Erythroblast (primary cell): ENCODE data around the gene SUGCT.

Experiments
- DNase-seq, 2 experiments: peaks; one replicate each; lab custom pipeline; 2025; lab: John Stamatoyannopoulos, UW
- GATA1 ChIP-seq: IDR thresholded peaks from 2 replicates; pipeline ENCODE4 v1.6.1; 2011; ENCODE audit warnings: low read depth, mild to moderate bottlenecking, control low read depth, low read length, moderate library complexity
- POLR2A ChIP-seq: IDR thresholded peaks from 2 replicates; pipeline ENCODE4 v1.6.1; 2011; ENCODE audit warnings: mild to moderate bottlenecking, low read length

Gene SUGCT

GRCh38 chr7:40882071-40882658, 747.4 kb downstream of the SUGCT start:
- DNase-seq, result no peak
- TF ChIP-seq POLR2A (no peak), GATA1 (no peak)

GRCh38 chr7:40883826-40884225, 749.0 kb downstream of the SUGCT start:
- DNase-seq, result no peak
- TF ChIP-seq POLR2A, result no peak

GRCh38 chr7:40884241-40884640, 749.4 kb downstream of the SUGCT start:
- no peak for TF ChIP-seq GATA1
- no peak for TF ChIP-seq POLR2A
- DNase-seq, result no peak

- TF ChIP-seq POLR2A (no peak), GATA1 (no peak)
- DNase-seq, result no peak
These were observed 750.7 kb downstream of the SUGCT start for GRCh38 chr7:40885503-40885902.

- no peak for DNase-seq
- TF ChIP-seq GATA1, result no peak
- no peak for TF ChIP-seq POLR2A
These were observed 752.3 kb downstream of the SUGCT start for GRCh38 chr7:40887099-40887498.

- DNase-seq, result no peak
These were observed 753.7 kb downstream of the SUGCT start for GRCh38 chr7:40888499-40888898.

GRCh38 chr7:40889099-40889498, 754.3 kb downstream of the SUGCT start:
- no peak for TF ChIP-seq POLR2A
- no peak for TF ChIP-seq GATA1
- DNase-seq, result no peak

More at GRCh38 chr7:40888499-40888898, 753.7 kb downstream of the SUGCT start:
- TF ChIP-seq POLR2A, result no peak

- TF ChIP-seq POLR2A, result no peak
- TF ChIP-seq GATA1, result no peak
- no peak for DNase-seq
These were observed 754.7 kb downstream of the SUGCT start for GRCh38 chr7:40889539-40889938.

- DNase-seq, result no peak
- no peak for TF ChIP-seq POLR2A
- no peak for TF ChIP-seq GATA1
These were observed 755.4 kb downstream of the SUGCT start for GRCh38 chr7:40890088-40890692.

GRCh38 chr7:40891232-40891631, 756.4 kb downstream of the SUGCT start:
- no peak for TF ChIP-seq POLR2A
- no peak for TF ChIP-seq GATA1
- DNase-seq, result no peak

GRCh38 chr7:40899151-40899550, 764.3 kb downstream of the SUGCT start:
- no peak for TF ChIP-seq POLR2A
- no peak for TF ChIP-seq GATA1
- no peak for DNase-seq

GRCh38 chr7:40899636-40900507, 765.1 kb downstream of the SUGCT start:
- no peak for DNase-seq
- no peak for TF ChIP-seq POLR2A
- TF ChIP-seq GATA1, result no peak

- no peak for DNase-seq
- no peak for TF ChIP-seq POLR2A
- TF ChIP-seq GATA1, result no peak
These were observed 769.1 kb downstream of the SUGCT start for GRCh38 chr7:40903872-40904271.

- TF ChIP-seq POLR2A (no peak), GATA1 (no peak)
- DNase-seq, result no peak
These were observed 772.5 kb downstream of the SUGCT start for GRCh38 chr7:40907286-40907685.
